Glomerular visceral epithelial cell (primary cell): Measurements from ENCODE around the gene TMIGD2.
"Not testable (repeated sequence)": the region's sequence is repeated elsewhere in the genome, so short reads cannot be mapped to it uniquely, and the experiment has no call there.

Experiments
- DNase-seq: peaks from one replicate; pipeline ENCODE4 v3.0.0-alpha.2; 2016; ENCODE audit errors: extremely low spot score

TMIGD2 gene

DNA sequence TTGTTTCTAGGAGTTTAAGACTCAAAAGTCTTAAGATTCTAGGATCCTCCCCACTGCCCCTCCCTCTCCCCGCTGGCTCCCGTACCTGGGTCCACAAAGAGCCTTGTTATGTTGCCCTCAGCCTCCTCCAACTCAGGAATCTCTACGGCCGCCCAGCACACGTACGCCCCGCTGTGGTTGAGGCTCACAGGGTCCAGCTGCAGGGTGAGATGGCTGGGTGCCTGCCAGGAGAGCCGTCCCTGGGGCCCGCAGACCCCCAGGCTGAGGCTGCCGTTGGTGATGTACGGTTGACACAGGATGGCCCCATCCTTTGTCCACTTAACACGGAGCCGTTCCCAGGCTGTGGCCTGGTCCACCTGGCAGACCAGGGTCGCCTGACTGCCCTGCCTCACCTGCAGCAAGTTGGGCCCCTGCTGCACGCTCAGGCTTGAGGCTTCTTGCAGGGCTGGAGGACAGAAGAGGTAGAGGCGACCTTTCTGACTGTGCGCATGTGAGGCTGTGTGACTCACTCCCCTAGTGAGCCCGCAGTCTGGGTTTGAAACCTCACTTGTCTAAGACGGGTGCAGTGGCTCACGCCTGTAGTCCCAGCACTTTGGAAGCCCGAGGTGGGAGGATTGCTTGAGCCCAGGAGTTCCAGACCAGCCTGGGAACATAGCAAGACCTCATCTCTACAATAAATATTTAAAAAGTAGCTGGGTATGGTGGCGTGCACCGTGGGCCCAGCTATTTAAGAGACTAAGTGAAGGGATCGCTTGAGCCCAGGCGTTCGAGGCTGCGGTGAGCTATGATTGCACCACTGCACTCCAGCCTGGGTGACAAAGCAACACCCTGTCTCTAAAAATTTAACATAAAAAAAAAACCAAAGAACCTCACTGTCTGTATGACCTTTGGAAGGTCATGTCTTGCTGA is 4.0 kb downstream of the TMIGD2 start:
- no peak for DNase-seq

- no peak for DNase-seq
Measured at GRCh38 chr19:4295972-4296771, 6.0 kb downstream of the TMIGD2 start.

DNA sequence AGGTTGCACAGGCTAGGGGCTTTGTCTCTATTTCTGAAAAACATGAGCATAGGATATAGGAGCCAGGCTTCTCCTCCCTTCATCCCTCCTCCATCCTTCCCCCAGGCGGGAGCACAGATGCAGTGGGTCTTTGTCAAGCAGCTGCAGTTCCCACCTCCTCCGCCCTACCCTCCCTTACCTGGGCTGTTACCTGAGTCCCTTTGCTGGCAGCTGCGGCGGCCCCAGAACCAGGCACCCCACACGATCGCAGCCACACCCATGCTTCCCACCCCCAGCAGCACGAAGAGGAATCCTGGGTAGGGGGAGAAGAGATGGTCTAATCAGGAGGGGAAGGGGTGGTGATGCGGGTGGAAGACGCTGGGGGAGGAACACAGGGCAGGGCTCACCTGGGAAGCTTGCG is 7.8 kb downstream of the TMIGD2 start:
- DNase-seq = no peak

DNA sequence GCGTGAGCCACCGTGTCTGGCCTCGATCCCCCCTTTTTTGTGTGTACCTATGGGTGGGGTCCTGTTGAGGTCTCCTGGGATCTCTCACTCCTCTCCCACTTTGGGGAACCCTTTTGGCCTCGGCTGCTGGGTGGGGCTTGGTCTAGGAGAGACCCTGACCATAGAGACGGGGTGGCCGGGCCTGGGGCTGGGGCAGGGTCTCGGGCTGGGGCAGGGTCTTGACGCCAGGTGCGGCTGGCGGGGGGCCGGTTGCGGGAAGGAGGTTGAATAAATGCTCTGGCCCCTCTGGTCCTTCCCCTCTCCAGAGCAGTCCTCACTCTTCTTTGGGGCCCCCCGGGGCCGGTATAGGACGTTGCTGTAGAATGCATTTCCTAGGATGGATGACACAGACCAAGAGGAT is 9.7 kb downstream of the TMIGD2 start:
- DNase-seq = no peak

- no peak for DNase-seq
Measured at GRCh38 chr19:4291184-4291732, 10.9 kb downstream of the TMIGD2 start.

DNA sequence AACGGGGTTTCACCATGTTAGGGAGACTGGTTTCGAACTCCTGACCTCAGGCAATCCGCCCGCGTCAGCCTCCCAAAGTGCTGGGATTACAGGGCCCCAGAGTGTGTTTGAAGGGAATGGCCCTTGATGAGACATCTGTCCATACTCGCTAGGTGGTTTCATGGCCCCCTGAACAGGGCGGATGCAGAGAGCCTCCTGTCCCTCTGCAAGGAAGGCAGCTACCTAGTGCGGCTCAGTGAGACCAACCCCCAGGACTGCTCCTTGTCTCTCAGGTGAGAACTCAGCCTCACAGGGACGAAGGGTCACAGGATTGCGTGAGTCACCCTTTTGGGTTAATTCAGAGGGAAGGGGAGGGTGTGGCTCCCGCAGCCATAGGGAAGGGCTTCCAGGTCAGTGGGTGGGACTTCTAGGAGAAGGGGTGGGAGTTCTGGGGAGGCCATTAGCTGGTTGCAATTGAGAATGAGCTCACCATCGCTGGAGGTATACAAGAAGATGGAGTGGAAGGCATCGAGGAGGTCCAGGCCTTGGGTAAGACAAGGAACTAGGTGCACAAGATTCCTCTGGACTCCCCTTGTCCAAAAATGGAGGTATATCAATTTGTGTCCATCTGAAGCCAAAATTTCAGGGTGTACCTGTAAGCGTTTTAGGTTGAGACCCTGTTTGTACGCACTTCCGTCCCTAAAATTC is 14.0 kb downstream of the TMIGD2 start:
- DNase-seq = no peak

DNA sequence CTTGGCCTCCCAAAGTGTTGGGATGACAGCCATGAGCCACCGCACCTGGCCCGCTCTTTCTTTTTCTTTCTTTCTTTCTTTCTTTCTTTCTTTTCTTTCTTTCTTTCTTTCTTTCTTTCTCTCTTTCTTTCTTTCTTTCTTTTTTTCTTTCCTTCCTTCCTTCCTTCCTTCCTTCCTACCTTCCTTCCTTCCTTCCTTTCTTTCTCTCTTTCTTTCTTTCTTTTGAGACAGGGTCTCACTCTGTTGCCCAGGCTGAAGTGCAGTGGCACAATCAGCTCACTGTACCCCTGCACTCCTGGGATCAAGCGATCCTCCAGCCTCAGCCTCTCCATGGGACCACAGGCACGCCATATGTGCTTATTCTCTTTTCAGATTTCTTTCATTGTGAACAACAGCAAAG is 16.0 kb downstream of the TMIGD2 start:
- not testable (repeated sequence) for DNase-seq

- DNase-seq = no peak
Measured at GRCh38 chr19:4284974-4285373, 17.2 kb downstream of the TMIGD2 start.

DNA sequence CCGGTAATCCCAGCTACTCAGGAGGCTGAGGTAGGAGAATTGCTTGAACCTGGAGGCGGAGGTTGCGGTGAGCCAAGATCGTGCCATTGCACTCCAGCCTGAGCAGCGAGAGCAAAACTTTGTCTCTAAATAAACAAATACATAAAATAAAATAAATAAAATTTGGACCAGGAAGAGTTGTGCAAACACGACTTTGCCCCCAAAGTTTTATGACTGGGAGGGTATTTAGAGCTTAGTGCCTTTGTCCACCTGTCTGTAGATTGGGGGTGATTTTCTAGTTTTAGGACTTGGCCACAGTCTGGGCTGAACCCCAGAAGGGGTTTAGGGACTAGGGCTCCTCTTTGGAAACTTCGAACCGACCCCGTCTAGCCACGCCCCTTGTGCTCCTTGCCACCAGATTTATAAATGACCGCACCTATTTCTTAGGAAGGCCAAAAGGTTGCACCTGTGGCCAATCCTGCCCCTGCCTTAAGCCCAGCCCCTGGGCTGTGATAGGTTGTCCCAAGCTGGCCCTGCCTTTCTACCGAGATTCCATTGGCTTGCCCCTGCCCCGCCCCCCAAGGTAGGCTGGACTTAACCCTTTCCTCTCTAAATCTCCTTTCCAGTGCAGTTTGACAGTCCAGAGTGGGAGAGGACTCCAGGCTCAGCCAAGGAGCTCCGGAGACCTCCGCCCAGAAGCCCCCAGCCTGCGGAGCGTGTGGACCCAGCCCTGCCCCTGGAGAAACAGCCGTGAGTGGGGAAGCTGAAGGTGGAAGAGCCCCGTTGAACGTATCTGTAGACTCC is 17.8 kb downstream of the TMIGD2 start:
- DNase-seq = peak; percentile 18

DNA sequence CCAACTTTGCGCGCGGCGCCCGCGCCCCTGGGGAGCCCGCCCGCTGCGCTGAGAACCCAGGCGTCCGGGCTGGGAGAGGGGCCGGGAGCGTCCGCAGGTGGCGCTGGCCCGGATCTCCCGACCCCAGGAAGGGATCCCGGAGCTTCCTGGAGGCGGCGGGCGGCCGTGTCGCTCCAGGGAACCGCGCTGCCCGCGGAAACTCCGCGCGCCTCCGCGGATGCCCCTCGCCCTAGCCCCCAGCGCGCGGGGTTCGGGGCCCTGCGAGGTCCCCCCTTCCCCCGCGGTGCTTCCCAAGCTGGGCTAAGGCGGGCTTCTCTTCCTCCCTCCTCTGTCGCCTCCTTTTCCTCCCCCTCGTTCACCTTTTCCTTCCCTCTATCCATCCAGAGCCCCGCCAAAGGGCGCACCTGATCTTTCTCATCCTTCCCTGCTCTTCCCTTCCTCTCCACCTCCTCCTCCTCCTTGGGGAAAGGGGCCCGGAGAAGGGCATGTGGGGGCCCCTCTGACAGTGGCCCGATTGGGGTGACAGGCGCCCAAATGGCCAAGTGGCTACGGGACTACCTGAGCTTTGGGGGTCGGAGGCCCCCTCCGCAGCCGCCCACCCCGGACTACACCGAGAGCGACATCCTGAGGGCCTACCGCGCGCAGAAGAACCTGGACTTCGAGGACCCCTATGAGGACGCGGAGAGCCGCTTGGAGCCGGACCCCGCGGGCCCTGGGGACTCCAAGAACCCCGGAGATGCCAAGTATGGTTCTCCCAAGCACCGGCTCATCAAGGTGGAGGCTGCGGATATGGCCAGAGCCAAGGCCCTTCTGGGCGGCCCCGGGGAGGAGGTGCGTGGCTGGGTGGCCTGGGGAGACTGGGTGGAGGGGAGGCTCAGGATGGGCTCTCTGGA is 22.4 kb downstream of the TMIGD2 start:
- DNase-seq = no peak

- no peak for DNase-seq
Measured at GRCh38 chr19:4279267-4279529, 23.0 kb downstream of the TMIGD2 start.

GRCh38 chr19:4278419-4279266 is 23.5 kb downstream of the TMIGD2 start, which contains the start of gene SHD:
Gene SHD, plus strand, starts transcription at chr19:4279266. Its CDS starts 798 bp downstream, at chr19:4280064.
- DNase-seq = no peak

GRCh38 chr19:4278010-4278409 is 24.2 kb downstream of the TMIGD2 start:
- DNase-seq = no peak

- DNase-seq = no peak
Measured at GRCh38 chr19:4277191-4277696, 24.9 kb downstream of the TMIGD2 start.

- not testable (repeated sequence) for DNase-seq
Measured at GRCh38 chr19:4274321-4274686, 27.9 kb downstream of the TMIGD2 start.

DNA sequence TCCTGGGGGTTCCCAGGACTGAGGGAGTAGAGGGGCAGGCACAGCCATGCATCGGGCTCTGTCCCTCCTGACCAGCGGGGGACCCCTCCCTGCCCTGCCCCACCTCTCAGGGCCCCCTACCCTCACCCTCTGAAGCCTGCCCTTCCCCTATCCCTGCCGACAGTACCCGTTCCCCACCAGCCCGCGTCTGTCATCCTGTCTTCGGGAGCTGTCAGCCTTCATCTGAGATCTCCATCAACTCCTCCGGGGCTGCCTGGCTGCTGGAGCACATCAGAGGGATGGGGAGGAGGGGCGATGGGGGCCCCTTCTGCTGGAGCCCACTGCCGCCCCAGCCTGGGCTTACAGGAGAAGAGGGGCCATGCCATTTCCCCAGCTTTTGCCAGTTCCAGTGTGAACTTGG is 29.3 kb downstream of the TMIGD2 start:
- no peak for DNase-seq

DNA sequence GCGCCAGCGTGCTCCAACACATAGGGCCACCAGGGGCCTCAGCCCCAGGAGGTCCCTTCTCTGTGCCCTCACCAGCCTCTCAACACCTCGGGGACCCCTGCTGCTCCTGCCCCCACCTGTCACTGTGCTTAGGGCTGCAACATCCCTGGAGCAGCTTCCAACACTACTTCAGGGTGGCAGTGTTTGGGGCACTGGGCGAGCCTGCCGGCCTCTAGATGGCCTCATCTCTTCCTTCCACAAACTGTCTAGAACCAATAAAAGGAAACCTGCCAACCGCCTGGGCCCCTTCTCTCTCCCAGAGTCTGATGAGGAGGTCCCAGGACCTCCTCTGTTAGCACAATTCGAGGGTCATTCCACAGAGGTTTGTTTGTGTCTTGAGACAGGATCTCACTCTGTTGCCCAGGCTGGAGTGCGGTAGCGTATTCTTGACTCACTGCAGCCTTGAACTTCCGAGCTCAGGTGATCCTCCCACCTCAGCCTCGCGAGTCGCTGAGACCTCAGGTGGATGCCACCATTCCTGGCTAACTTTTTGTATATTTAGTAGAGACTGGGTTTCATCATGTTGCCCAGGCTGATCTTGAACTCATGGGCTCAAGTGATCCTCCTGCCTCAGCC is 33.3 kb downstream of the TMIGD2 start:
- no peak for DNase-seq

GRCh38 chr19:4267901-4268815 is 34.0 kb downstream of the TMIGD2 start:
- DNase-seq = no peak
